Measurements from ENCODE around the gene MTX1. TPM values are rescaled to one million over a fixed set of nuclear protein-coding genes. Genes with fewer than 3 reads are reported as not detected.
A peak's percentile ranks its signal among the peaks of the same experiment; 100 is the strongest.

The MTX1 gene
- total RNA-seq, 4 donors from 2014 or later, result 14.4 to 26.9 (median 24.6) TPM

- Histone ChIP-seq H3K36me3 (no peaks in the 10 kb centered on the region), H3K4me1 (peaks cover 0 to 10% of the 10 kb centered on the region in 2 donors), H3K27me3 (no peaks in the 10 kb centered on the region), H3K4me3 (no peak overlapping the region), H3K27ac (peak overlapping the region in 2 of 4 donors; percentile 26 to 52), H3K9me3 (no peaks in the 10 kb centered on the region)
- TF ChIP-seq CTCF (IDR thresholded peaks at IDR 0.05 in 4 of 5, conservative IDR thresholded peaks at IDR 0.05 in 1 of 5), result no peak
- no peak for TF ChIP-seq POLR2A (IDR thresholded peaks at IDR 0.05)
- in situ Hi-C loops (cut with MboI; ENCODE audit: low sequenced_read_pairs in 4 of 4) (no loop called here), intact Hi-C loops (cut with DNase I; ENCODE audit: low total_unique reads) (no loop called here)
- ATAC-seq (peak in 1 of 2 donors; percentile 34), DNase-seq (no peak)
Observed at GRCh38 chr1:155184835-155185782, 23.4 kb upstream of the MTX1 start.

GRCh38 chr1:155185783-155186066 lies 22.8 kb upstream of the MTX1 start:
- Histone ChIP-seq H3K4me3 (no peak overlapping the region), H3K27ac (peak overlapping the region in 1 of 4 donors; percentile 52), H3K36me3 (no peaks in the 10 kb centered on the region), H3K4me1 (peaks cover 0 to 10% of the 10 kb centered on the region in 2 donors), H3K27me3 (no peaks in the 10 kb centered on the region), H3K9me3 (no peaks in the 10 kb centered on the region)
- DNase-seq (peak in 1 of 2 donors; percentile 4), ATAC-seq (no peak)
- no peak for TF ChIP-seq POLR2A (IDR thresholded peaks at IDR 0.05)
- TF ChIP-seq CTCF (IDR thresholded peaks at IDR 0.05 in 4 of 5, conservative IDR thresholded peaks at IDR 0.05 in 1 of 5), result no peak
- intact Hi-C loops (cut with DNase I; ENCODE audit: low total_unique reads) (no loop called here), in situ Hi-C loops (cut with MboI; ENCODE audit: low sequenced_read_pairs in 4 of 4) (no loop called here)

GRCh38 chr1:155186067-155186793 lies 22.3 kb upstream of the MTX1 start:
- in situ Hi-C loops (cut with MboI; ENCODE audit: low sequenced_read_pairs in 4 of 4) (no loop called here), intact Hi-C loops (cut with DNase I; ENCODE audit: low total_unique reads) (no loop called here)
- Histone ChIP-seq H3K4me1 (peaks cover 0 to 10% of the 10 kb centered on the region in 2 donors), H3K36me3 (no peaks in the 10 kb centered on the region), H3K27ac (no peak overlapping the region), H3K27me3 (no peaks in the 10 kb centered on the region), H3K4me3 (no peak overlapping the region), H3K9me3 (no peaks in the 10 kb centered on the region)
- TF ChIP-seq CTCF (IDR thresholded peaks at IDR 0.05 in 4 of 5, conservative IDR thresholded peaks at IDR 0.05 in 1 of 5) (no peak), POLR2A (IDR thresholded peaks at IDR 0.05) (no peak)
- no peak for DNase-seq
- ATAC-seq, result no peak

- Histone ChIP-seq H3K27me3 (no peaks in the 10 kb centered on the region), H3K9me3 (no peaks in the 10 kb centered on the region), H3K4me1 (peaks cover 0 to 10% of the 10 kb centered on the region in 2 donors), H3K4me3 (no peak overlapping the region), H3K27ac (no peak overlapping the region), H3K36me3 (no peaks in the 10 kb centered on the region)
- in situ Hi-C loops (cut with MboI; ENCODE audit: low sequenced_read_pairs in 4 of 4), result no loop called here
- ATAC-seq, result no peak
- TF ChIP-seq CTCF (IDR thresholded peaks at IDR 0.05 in 4 of 5, conservative IDR thresholded peaks at IDR 0.05 in 1 of 5), result no peak
- no peak for TF ChIP-seq POLR2A (IDR thresholded peaks at IDR 0.05)
- DNase-seq, result no peak
- intact Hi-C loops (cut with DNase I; ENCODE audit: low total_unique reads), result no loop called here
Observed at GRCh38 chr1:155186794-155187455, 21.6 kb upstream of the MTX1 start.

All from gastrocnemius medialis (tissue), 4 donors.